Muscle layer of duodenum (tissue), 2 donors: ENCODE data around the gene NACC1.

ENCODE experiments used
- H3K27ac ChIP-seq: one replicate; pipeline ENCODE4 v1.7.0; 2013; ENCODE audit warnings: mild to moderate bottlenecking, low read length
- H3K27me3 ChIP-seq: one replicate; pipeline ENCODE4 v1.7.0; 2013; ENCODE audit warnings: low read depth, mild to moderate bottlenecking, control low read depth, low read length
- H3K36me3 ChIP-seq, 2 donors: one replicate each; pipeline ENCODE4 v1.7.0; 2013; ENCODE audit warnings: low read length in 2 of 2, control low read depth in 1 of 2, mild to moderate bottlenecking in 1 of 2; ENCODE audit not compliant: insufficient read depth in 2 of 2, control insufficient read depth in 1 of 2
- H3K4me1 ChIP-seq, 2 donors: one replicate each; pipeline ENCODE4 v1.7.0; 2013; ENCODE audit warnings: low read length in 2 of 2, mild to moderate bottlenecking in 2 of 2, control low read depth in 1 of 2, moderate library complexity in 1 of 2; ENCODE audit not compliant: insufficient read depth in 2 of 2, control insufficient read depth in 1 of 2
- H3K4me3 ChIP-seq, 2 donors: one replicate each; pipeline ENCODE4 v1.7.0; 2013; ENCODE audit warnings: low read length in 2 of 2, low read depth in 1 of 2, mild to moderate bottlenecking in 1 of 2
- H3K9me3 ChIP-seq, 2 donors: one replicate each; pipeline ENCODE4 v1.7.0; 2013; ENCODE audit warnings: low read length in 2 of 2, control low read depth in 1 of 2, mild to moderate bottlenecking in 1 of 2; ENCODE audit not compliant: control insufficient read depth in 1 of 2
- donor health status: healthy.

Gene NACC1

GRCh38 chr19:13102666-13103580 lies 15.1 kb upstream of the NACC1 start, which contains the start of gene LYL1:
TSS of gene LYL1 (minus strand) at chr19:13102858. CDS start at chr19:13101171, 1,687 bp downstream.
- peak within 1 kb of the TSS; percentile 53 to 65 for H3K4me3 ChIP-seq
- no peaks in the 10 kb centered on the region for H3K27me3 ChIP-seq
- peak within 1 kb of the TSS; percentile 56 for H3K27ac ChIP-seq
- peaks cover 9 to 38% of the 10 kb centered on the region in 2 donors for H3K4me1 ChIP-seq
- H3K36me3 ChIP-seq, result peaks cover 0 to 6% of the 10 kb centered on the region in 2 donors
- H3K9me3 ChIP-seq, result no peaks in the 10 kb centered on the region

- Histone ChIP-seq H3K4me3 (peak overlapping the region in 1 of 2 donors; percentile 65), H3K36me3 (peaks cover 0 to 6% of the 10 kb centered on the region in 2 donors), H3K9me3 (no peaks in the 10 kb centered on the region), H3K27me3 (no peaks in the 10 kb centered on the region), H3K4me1 (peaks cover 9 to 35% of the 10 kb centered on the region in 2 donors), H3K27ac (peak overlapping the region; percentile 56)
These were observed 14.3 kb upstream of the NACC1 start for GRCh38 chr19:13103581-13104359.

GRCh38 chr19:13104360-13104847 lies 13.7 kb upstream of the NACC1 start:
- peaks cover 0 to 10% of the 10 kb centered on the region in 2 donors for H3K36me3 ChIP-seq
- no peaks in the 10 kb centered on the region for H3K27me3 ChIP-seq
- H3K27ac ChIP-seq, result peak overlapping the region; percentile 51
- H3K4me3 ChIP-seq, result peak overlapping the region; percentile 30 to 46
- H3K9me3 ChIP-seq, result no peaks in the 10 kb centered on the region
- peaks cover 9 to 31% of the 10 kb centered on the region in 2 donors for H3K4me1 ChIP-seq

- peaks cover 9 to 31% of the 10 kb centered on the region in 2 donors for H3K4me1 ChIP-seq
- peaks cover 0 to 17% of the 10 kb centered on the region in 2 donors for H3K36me3 ChIP-seq
- peak overlapping the region; percentile 51 for H3K27ac ChIP-seq
- H3K27me3 ChIP-seq, result no peaks in the 10 kb centered on the region
- no peaks in the 10 kb centered on the region for H3K9me3 ChIP-seq
- H3K4me3 ChIP-seq, result peak overlapping the region; percentile 30 to 46
These were observed 13.0 kb upstream of the NACC1 start for GRCh38 chr19:13104848-13105711.

- Histone ChIP-seq H3K4me3 (no peak overlapping the region), H3K27ac (no peak overlapping the region), H3K27me3 (no peaks in the 10 kb centered on the region), H3K4me1 (peaks cover 0 to 3% of the 10 kb centered on the region in 2 donors), H3K36me3 (peaks cover 0 to 30% of the 10 kb centered on the region in 2 donors), H3K9me3 (no peaks in the 10 kb centered on the region)
These were observed 8.5 kb upstream of the NACC1 start for GRCh38 chr19:13109361-13110098.

- Histone ChIP-seq H3K9me3 (no peaks in the 10 kb centered on the region), H3K4me1 (peaks cover under 1 to 2% of the 10 kb centered on the region in 2 donors), H3K36me3 (peaks cover 0 to 30% of the 10 kb centered on the region in 2 donors), H3K27ac (no peak overlapping the region), H3K27me3 (no peaks in the 10 kb centered on the region), H3K4me3 (no peak overlapping the region)
These were observed 7.9 kb upstream of the NACC1 start for GRCh38 chr19:13110099-13110610.

- no peaks in the 10 kb centered on the region for H3K27me3 ChIP-seq
- H3K4me3 ChIP-seq, result no peak overlapping the region
- H3K27ac ChIP-seq, result no peak overlapping the region
- no peaks in the 10 kb centered on the region for H3K9me3 ChIP-seq
- H3K4me1 ChIP-seq, result peaks cover 9 to 13% of the 10 kb centered on the region in 2 donors
- H3K36me3 ChIP-seq, result peaks cover 0 to 27% of the 10 kb centered on the region in 2 donors
These were observed 5.5 kb upstream of the NACC1 start for GRCh38 chr19:13112555-13112954.

- H3K27ac ChIP-seq, result peak overlapping the region; percentile 87
- H3K4me1 ChIP-seq, result peaks cover 19 to 32% of the 10 kb centered on the region in 2 donors
- H3K27me3 ChIP-seq, result no peaks in the 10 kb centered on the region
- peak overlapping the region; percentile 93 to 97 for H3K4me3 ChIP-seq
- H3K36me3 ChIP-seq, result peaks cover 0 to 9% of the 10 kb centered on the region in 2 donors
- no peaks in the 10 kb centered on the region for H3K9me3 ChIP-seq
These were observed 2.2 kb upstream of the NACC1 start for GRCh38 chr19:13115936-13116281.

- H3K9me3 ChIP-seq, result no peaks in the 10 kb centered on the region
These were observed 1.5 kb upstream of the NACC1 start, which contains the start of gene TRMT1 for GRCh38 chr19:13116282-13117175. TSS of gene TRMT1 (minus strand) at chr19:13116740. CDS start at chr19:13116399, 341 bp downstream.

More at GRCh38 chr19:13116282-13117175, 1.5 kb upstream of the NACC1 start, which contains the start of gene TRMT1:
- Histone ChIP-seq H3K36me3 (peaks cover 0 to 9% of the 10 kb centered on the region in 2 donors), H3K27me3 (no peaks in the 10 kb centered on the region), H3K27ac (peak within 1 kb of the TSS; percentile 87), H3K4me1 (peaks cover 19 to 32% of the 10 kb centered on the region in 2 donors), H3K4me3 (peak within 1 kb of the TSS; percentile 93 to 97)
